ENCODE results near the gene GATB.

The GATB gene

DNA sequence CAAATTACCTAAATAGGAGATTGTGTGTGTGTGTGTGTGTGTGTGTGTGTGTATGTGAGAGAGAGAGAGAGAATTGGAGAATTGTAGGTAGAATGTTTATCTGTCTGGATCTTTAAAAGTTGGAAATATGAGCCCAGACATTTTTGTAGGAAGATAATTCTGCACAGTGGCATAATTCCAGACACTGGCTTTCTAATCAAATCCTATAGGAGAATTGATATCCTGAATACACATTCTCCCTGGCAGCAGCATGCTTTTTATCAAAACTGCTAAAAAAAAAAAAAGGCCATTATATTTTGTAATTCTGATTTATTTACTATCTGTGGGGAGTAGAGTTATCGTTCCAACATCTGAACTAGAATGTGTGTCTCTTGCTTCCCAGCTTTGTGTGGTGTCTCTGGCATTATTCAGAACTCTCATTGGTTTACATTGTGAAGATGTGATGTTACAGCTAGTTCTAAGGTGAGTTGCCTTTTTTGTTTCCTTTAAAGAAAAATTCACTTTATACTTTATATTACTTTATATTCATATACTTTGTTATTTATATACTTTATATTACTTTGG is 122.4 kb downstream of the GATB start:
- H3K4me3 ChIP-seq (ENCODE audit: control insufficient read depth, low read depth, low read length), result no peak overlapping the region
- DNase-seq (ENCODE audit: low read depth), result no peak
- TF ChIP-seq CTCF (conservative IDR thresholded peaks at IDR 0.05; ENCODE audit: control insufficient read depth, insufficient read depth, low read depth, low read length), result no peak

- no peak overlapping the region for H3K4me3 ChIP-seq (ENCODE audit: control insufficient read depth, low read depth, low read length)
- TF ChIP-seq CTCF (conservative IDR thresholded peaks at IDR 0.05; ENCODE audit: control insufficient read depth, insufficient read depth, low read depth, low read length), result no peak
- no peak for DNase-seq (ENCODE audit: low read depth)
Observed at GRCh38 chr4:151631349-151631748, 129.5 kb downstream of the GATB start.

DNA sequence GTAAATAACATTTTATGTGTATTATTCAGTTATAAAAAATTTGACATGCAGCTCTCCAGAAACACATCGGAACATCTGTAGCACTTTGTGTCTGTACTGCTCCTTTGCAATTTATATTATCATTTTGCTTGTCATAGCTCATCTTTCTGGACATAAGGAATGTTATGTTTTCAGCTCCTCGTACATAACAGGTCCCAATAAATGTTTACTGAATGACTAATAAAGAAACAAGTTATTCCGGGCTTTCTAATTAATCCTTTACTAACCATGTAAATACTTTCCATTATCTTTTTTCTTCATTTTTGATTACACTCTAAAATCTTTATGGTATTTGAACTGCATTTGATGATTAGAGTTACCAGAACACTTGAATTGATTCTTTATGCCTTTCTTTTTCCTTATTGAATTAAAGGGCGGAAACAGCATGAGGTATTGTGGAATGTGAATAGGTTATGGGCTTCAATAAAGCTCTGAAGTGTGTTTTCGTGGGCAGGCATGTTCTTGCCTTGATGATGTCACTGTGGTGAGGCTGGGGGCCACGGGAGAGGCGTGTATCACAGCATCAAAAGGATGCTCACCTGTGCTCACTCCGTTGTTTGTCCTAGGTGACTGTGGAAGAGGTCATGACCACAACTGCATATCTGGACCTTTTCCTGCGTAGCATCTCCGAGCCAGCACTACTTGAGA is 131.6 kb downstream of the GATB start:
- DNase-seq (ENCODE audit: low read depth), result no peak
- H3K4me3 ChIP-seq (ENCODE audit: control insufficient read depth, low read depth, low read length), result no peak overlapping the region
- no peak for TF ChIP-seq CTCF (conservative IDR thresholded peaks at IDR 0.05; ENCODE audit: control insufficient read depth, insufficient read depth, low read depth, low read length)

- TF ChIP-seq CTCF (conservative IDR thresholded peaks at IDR 0.05; ENCODE audit: control insufficient read depth, insufficient read depth, low read depth, low read length), result no peak
- no peak overlapping the region for H3K4me3 ChIP-seq (ENCODE audit: control insufficient read depth, low read depth, low read length)
- no peak for DNase-seq (ENCODE audit: low read depth)
Observed at GRCh38 chr4:151628001-151628608, 132.7 kb downstream of the GATB start.

DNA sequence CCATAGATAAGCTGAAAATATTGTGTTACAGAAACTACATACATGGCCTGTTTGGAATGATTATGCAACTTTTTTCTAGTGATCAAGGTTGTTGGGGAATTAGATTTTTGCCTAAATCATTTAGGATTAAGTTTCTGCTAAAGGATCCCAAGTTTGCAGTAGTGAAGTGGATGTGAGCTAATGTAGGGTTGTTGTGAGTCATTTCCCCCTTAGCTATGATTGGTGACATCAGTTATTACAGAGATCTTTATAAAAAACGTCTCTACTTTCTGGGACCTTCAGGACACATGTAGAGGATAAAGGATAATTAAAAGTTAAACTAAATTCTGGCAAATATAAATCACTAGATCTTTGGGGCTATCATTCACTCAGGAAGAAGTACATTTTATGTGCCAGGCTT is 133.3 kb downstream of the GATB start:
- no peak overlapping the region for H3K4me3 ChIP-seq (ENCODE audit: control insufficient read depth, low read depth, low read length)
- DNase-seq (ENCODE audit: low read depth), result peak; percentile 45
- TF ChIP-seq CTCF (conservative IDR thresholded peaks at IDR 0.05; ENCODE audit: control insufficient read depth, insufficient read depth, low read depth, low read length), result no peak

DNA sequence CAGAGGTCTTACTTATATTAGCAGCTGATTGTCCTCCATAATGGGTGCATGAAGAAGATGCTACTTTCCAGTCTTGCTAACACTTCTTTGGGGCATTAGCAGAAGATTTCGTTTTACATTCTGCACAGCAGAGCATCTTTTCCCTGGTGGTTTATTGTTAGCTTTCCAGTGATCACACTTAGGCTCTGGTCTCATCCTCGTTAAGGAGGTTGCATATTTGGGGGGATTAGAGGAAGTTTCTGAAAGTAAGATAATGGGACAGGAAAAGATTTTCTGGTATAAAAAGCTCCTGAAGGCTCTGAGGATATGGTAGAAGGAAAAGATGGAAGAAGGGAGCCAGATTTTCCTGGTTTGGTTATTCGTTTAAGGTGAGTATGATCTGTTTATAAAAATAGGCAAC is 134.1 kb downstream of the GATB start:
- TF ChIP-seq CTCF (conservative IDR thresholded peaks at IDR 0.05; ENCODE audit: control insufficient read depth, insufficient read depth, low read depth, low read length), result no peak
- DNase-seq (ENCODE audit: low read depth), result no peak
- no peak overlapping the region for H3K4me3 ChIP-seq (ENCODE audit: control insufficient read depth, low read depth, low read length)

Measured in fibroblast of mammary gland (primary cell).